Inflammatory macrophage treated with lipopolysaccharide for 4 hours (primary cell): ENCODE data around the gene FOXG1.

Experiments
- DNase-seq: peaks from one replicate; pipeline ENCODE4 v3.0.0-alpha.2; 2020

Gene FOXG1

GRCh38 chr14:28777471-28778137 lies 11.0 kb downstream of the FOXG1 start:
- DNase-seq = no peak

GRCh38 chr14:28778138-28779117 lies 11.8 kb downstream of the FOXG1 start:
- no peak for DNase-seq

GRCh38 chr14:28779456-28779855 lies 12.9 kb downstream of the FOXG1 start:
- DNase-seq = no peak

- no peak for DNase-seq
These were observed 14.5 kb downstream of the FOXG1 start for GRCh38 chr14:28780843-28781820.

GRCh38 chr14:28782301-28782700 lies 15.7 kb downstream of the FOXG1 start:
- DNase-seq = no peak

GRCh38 chr14:28783664-28784063 lies 17.1 kb downstream of the FOXG1 start:
- DNase-seq = no peak

- no peak for DNase-seq
These were observed 17.8 kb downstream of the FOXG1 start for GRCh38 chr14:28784096-28785048.

- DNase-seq = no peak
These were observed 18.7 kb downstream of the FOXG1 start for GRCh38 chr14:28785096-28785952.

GRCh38 chr14:28807518-28807917 lies 40.9 kb downstream of the FOXG1 start:
- DNase-seq = no peak

GRCh38 chr14:28813810-28814209 lies 47.2 kb downstream of the FOXG1 start:
- no peak for DNase-seq
